HG03457 (cell line): ENCODE results near the gene FKBP5.

ENCODE experiments used
- ATAC-seq: cut with Tn5 transposase; IDR thresholded peaks from one replicate; pipeline ENCODE4 v1.9.1; 2021; ENCODE audit warnings: moderate number of reproducible peaks; ENCODE audit not compliant: unreplicated experiment

Gene FKBP5

DNA sequence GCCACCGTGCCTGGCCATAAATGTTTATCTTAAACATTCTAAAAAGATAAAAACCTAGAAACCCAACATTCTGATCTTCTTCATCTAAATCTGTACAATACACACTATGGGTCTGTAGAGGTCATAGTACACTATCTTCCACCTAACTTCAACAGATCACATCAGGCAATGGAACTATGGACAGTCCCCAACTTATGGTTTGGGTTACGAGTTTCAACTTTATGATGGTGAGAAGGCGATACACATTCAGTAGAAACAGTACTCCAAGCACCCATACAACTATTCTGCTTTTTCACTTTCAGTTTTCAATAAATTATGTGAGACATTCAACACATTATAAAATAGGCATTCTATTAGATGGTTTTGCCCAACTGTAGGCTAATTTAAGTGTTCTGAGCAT lies 23.1 kb downstream of the FKBP5 start:
- no peak for ATAC-seq

DNA sequence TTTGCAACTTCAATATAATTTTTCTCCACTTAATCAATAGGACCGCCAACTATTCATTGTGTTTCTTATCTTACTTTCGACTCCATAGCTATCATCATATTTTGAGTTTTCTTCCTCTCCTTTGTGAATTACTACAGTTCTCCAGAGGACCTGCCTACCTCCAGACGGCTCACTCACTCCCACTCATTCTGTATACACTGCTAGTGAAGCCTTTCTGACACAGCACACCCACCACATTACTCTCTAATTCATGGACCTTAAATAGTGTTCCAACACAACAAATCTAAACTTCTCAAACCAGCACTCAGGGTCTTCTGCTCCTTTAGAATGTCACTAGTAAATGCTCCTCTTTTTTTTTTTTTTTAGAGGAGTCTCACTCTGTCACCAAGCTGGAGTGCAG lies 23.8 kb downstream of the FKBP5 start:
- ATAC-seq, result no peak

DNA sequence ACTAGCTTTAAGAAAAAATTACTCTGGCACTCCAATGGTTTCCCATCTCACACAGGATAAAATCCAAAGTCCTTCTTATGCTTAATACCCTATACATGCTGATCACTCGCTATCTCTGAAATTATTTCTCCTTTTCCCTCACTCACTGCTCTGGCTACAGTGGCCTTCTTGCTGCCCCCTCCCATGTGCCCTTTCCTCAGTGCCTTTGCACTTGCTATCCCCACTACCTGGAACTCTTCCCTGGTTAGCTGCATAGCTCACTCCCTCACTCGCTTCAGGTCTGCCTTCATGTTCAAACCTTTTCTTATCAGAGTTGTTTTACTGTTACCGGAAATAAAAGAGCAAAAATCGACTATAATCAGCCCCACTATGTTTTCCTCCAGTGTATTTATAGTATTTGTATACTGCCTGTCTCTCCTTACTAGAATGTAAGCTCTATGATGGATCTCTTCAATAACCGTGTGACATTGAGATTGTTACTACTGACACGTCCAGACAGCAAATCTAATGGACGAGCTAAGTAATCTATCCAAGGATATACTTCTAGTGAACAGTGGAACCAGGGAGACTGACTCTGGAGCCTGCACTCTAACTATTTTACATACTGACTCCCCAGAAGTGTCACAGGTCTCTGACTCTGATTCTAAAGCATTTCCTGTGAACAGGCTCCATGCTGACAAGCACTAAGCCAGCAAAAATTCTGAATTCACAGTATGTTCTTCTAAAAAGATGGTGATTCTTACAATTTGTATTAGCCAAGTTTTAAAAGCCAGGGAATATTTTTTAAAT lies 25.1 kb downstream of the FKBP5 start:
- ATAC-seq, result no peak

DNA sequence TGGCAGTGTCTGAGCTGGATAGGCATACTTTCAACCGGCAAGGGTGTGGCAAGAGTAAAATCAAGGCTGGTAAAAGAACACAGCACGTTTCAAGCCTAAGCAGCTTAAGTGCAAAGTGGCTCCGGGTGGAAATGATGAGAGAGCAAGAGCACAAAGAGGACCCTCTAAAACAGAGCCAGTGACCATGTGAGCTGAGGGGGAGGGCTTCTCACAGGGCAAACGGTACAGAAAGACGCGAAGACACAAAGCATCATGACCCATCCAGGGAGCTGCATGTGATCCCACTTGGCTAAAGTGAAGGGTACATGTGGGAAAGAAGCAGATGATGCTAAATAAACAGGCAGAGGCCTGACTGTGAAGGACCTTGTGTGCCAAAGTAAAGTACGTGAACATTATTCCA lies 25.7 kb downstream of the FKBP5 start:
- no peak for ATAC-seq

- ATAC-seq, result no peak
Measured at GRCh38 chr6:35654883-35655282, 33.8 kb downstream of the FKBP5 start.

DNA sequence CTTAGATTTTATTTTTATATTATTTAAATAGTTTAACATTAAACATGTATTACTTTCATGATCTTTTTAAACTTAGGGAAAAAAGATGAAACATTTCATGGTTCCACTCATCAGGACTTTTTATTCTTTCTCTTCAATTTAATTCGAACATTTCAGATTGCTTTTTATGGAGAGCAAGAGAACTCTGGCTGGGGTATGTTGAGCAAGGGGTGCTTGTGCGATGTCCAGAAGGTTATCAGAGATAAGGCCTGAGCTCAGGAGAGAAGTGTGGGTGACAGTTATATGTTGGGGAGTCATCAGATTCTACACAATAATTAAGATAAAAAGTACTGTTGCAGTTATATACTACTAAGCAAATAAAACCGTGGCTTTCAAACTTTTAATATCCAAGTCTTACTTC lies 37.5 kb downstream of the FKBP5 start:
- no peak for ATAC-seq

- no peak for ATAC-seq
Measured at GRCh38 chr6:35650015-35650414, 38.7 kb downstream of the FKBP5 start.

DNA sequence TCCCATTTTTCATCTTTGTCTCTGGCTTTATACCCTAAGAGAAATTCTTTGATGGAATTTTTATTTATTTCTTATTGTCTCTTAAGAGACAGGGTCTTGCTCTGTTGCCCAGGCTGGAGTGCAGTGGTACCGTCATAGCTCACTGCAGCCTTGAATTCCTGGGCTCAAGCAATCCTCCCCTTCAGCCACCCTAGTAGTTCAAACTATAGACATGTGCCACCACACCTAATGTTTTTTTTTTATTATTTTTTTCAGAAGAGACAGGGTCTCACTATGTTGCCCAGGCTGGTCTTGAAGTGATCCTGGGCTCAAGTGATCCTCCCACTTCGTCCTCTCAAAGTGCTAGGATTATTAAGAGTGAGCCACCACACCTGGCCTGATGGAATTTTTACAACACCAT lies 40.5 kb downstream of the FKBP5 start:
- ATAC-seq, result no peak

DNA sequence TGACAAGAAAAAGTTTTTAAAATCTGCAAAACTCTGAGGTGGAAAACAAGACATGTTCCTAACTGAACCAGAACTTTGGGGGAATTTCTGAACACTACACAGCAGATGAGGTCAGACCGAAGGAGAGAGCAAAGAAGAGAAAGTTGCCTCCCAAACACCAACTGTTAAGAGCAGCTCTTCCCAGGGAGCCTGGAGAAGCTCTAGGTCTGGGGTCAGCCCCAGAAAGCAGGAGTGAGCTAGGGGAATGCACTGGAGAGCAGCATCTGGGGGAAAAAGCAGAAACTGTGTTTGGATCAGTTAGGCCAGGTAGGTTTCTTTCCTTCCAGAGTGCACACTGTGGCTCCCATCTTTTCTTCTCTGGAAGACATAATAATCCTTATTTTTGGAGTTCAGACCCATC lies 41.3 kb downstream of the FKBP5 start:
- no peak for ATAC-seq

- ATAC-seq, result no peak
Measured at GRCh38 chr6:35643162-35643535, 45.6 kb downstream of the FKBP5 start.

GRCh38 chr6:35642471-35643161 lies 46.1 kb downstream of the FKBP5 start:
- no peak for ATAC-seq

GRCh38 chr6:35640017-35640664 lies 48.6 kb downstream of the FKBP5 start:
- ATAC-seq, result no peak

DNA sequence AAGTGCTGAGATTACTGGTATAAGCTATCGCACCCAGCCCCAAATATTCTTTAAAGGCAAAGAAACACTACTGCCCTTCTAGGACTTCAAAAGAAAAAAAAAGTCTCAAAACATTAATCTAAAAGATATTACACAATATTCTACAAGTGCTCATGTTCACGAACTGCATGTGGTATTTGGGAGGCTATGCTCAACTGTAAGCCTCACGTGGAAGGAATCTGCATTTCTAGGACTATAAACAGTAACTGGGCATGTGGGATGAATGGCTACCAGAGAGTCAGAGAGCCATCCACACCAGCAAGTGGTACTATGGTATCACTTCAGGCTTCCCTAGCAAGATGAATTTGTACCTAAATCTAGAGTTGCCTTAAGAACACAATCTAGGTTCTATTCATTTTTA lies 50.0 kb downstream of the FKBP5 start:
- ATAC-seq, result no peak

DNA sequence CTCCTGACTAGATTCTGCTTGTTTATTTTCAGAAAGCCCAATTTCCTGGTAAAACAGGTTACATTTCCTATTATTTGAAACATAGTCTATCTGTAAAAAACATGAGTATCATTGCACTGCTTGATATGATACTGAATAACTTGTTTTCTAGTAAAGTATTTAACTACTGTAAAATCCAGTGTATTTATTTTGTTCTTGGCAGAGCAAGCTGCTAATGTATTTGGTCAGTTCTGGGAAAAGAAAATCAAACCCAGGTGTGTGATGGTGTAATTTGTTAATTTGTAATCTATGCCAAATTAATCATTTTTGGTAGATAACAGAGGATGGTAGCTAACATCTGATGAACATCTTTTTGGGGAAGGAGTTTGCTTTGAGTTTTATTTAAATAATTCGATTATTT lies 50.8 kb downstream of the FKBP5 start:
- no peak for ATAC-seq

- no peak for ATAC-seq
Measured at GRCh38 chr6:35635601-35636597, 52.8 kb downstream of the FKBP5 start.

GRCh38 chr6:35634316-35634715 lies 54.4 kb downstream of the FKBP5 start:
- no peak for ATAC-seq

- ATAC-seq, result no peak
Measured at GRCh38 chr6:35633579-35634089, 55.1 kb downstream of the FKBP5 start.

DNA sequence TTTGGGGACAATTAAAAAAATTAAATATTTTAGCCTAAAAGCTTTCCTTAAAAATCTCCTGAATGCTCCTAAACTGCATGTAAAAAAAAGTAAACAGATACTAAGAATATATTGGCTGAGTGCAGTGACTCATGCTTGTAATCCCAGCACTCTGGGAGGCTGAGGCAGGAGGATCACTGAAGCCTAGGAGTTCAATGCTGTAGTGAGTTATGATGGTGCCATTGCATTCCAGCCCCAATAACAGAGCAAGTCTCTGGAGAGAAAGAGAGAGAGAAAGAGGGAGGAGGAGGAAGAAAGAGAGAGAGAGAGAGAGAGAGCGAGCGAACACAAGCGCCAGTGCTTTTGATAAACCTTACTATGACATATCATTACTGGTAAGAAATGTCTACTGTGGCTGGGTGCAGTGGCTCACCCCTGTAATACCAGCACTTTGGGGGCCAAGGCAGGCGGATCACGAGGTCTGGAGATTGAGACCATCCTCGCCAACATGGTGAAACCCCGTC lies 58.8 kb downstream of the FKBP5 start:
- ATAC-seq, result no peak

- ATAC-seq, result no peak
Measured at GRCh38 chr6:35626401-35626800, 62.3 kb downstream of the FKBP5 start.

DNA sequence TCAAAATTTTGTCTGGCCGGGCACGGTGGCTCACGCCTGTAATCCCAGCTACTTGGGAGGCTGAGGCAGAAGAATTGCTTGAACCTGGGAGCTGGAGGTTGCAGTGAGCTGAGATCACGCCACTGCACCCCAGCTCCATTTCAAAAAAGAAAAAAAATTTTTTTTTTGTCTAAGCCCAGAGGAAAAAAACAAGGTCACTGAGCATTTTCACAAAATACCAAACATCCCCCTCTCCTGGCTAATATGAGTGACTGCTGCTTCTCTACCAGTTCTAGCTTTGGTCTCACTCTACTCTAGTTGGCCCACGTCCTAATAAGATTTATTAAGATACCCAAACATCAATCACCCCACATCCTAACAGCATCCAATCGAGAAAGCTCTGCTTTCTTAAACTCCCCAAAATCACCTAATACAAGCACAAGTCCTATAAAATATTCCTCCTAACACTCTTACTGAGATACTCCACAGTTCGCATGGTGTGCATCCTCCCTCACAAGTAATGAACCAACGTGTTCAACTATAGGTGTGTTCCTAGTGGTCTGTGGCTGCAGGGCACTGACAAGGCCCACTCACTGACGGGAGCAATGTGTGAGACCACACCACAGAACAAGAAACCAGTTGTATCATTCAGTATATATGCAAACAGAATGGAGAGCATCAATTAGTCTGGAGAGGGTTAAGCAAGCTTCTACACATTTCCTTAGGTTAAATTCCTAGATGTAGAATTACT lies 64.2 kb downstream of the FKBP5 start:
- ATAC-seq, result no peak
